Neural cell (in vitro differentiated cells): ENCODE measurements around the gene NXF1. TPM values are rescaled to one million over a fixed set of nuclear protein-coding genes. Genes with fewer than 3 reads are reported as not detected.

ENCODE experiments used
- H2AFZ ChIP-seq: fragments of 200-600, 300-800 bp; sonication (generic), shearing (Covaris generic); 2 replicates; pipeline ENCODE4 v1.6.0; 2014; ENCODE audit warnings: low read depth, mild to moderate bottlenecking, antibody characterized with exemption, low read length, moderate library complexity
- H3F3A ChIP-seq: fragments of 200-600 bp; shearing (Covaris generic); 2 replicates; pipeline ENCODE4 v1.6.1; 2016; ENCODE audit warnings: mild to moderate bottlenecking, moderate library complexity, mixed read lengths, antibody characterized with exemption, low read length; ENCODE audit not compliant: insufficient read depth, poor library complexity, severe bottlenecking
- H3K27ac ChIP-seq: fragments of 200-600, 300-800 bp; sonication (generic), shearing (Covaris generic); 2 replicates; pipeline ENCODE4 v1.5.1; 2014; ENCODE audit warnings: mild to moderate bottlenecking, low read length, moderate library complexity
- H3K27me3 ChIP-seq: fragments of 300-800, 200-600 bp; sonication (generic), shearing (Covaris generic); 2 replicates; pipeline ENCODE4 v1.6.0; 2014; ENCODE audit warnings: mild to moderate bottlenecking, low read depth, low read length, moderate library complexity; ENCODE audit not compliant: insufficient read depth
- H3K36me3 ChIP-seq: fragments of 300-800, 200-600 bp; sonication (generic), shearing (Covaris generic); 2 replicates; pipeline ENCODE4 v1.5.1; 2014; ENCODE audit warnings: mild to moderate bottlenecking, antibody characterized with exemption, low read length, moderate library complexity; ENCODE audit not compliant: insufficient read depth
- H3K4me2 ChIP-seq: fragments of 300-800, 200-600 bp; sonication (generic), shearing (Covaris generic); 2 replicates; pipeline ENCODE4 v1.6.0; 2014; ENCODE audit warnings: mild to moderate bottlenecking, low read length
- H3K4me3 ChIP-seq: fragments of 300-800, 200-600 bp; sonication (generic), shearing (Covaris generic); 2 replicates; pipeline ENCODE4 v1.5.1; 2014; ENCODE audit warnings: mild to moderate bottlenecking, low read length, moderate library complexity
- H3K79me2 ChIP-seq: fragments of 200-600 bp; shearing (Covaris generic); replicated peaks from 2 replicates; pipeline ENCODE4 v1.6.0; 2014; ENCODE audit warnings: mild to moderate bottlenecking, low read length, moderate library complexity; ENCODE audit not compliant: insufficient read depth
- H3K9ac ChIP-seq: fragments of 300-800, 200-600 bp; sonication (generic), shearing (Covaris generic); 2 replicates; pipeline ENCODE4 v1.6.1; 2016; ENCODE audit warnings: mild to moderate bottlenecking, low read length, mixed read lengths
- H3K9me2 ChIP-seq: fragments of 200-600 bp; shearing (Covaris generic); 2 replicates; pipeline ENCODE4 v1.6.1; 2016; ENCODE audit warnings: mild to moderate bottlenecking, low read length, mixed read lengths; ENCODE audit not compliant: insufficient read depth
- H3K9me3 ChIP-seq: fragments of 200-600, 300-800 bp; sonication (generic), shearing (Covaris generic); 2 replicates; pipeline ENCODE4 v1.6.1; 2016; ENCODE audit warnings: mild to moderate bottlenecking, mixed run types, low read length, moderate library complexity, mixed read lengths
- H4K20me1 ChIP-seq: fragments of 200-600 bp; shearing (Covaris generic); 2 replicates; pipeline ENCODE4 v1.6.1; 2016; ENCODE audit warnings: mild to moderate bottlenecking, mixed run types; ENCODE audit not compliant: insufficient read depth
- EP300 ChIP-seq: fragments of 450-650 bp; conservative IDR thresholded peaks from 2 replicates; pipeline ENCODE4 v1.6.1; 2014; ENCODE audit warnings: antibody characterized with exemption, mild to moderate bottlenecking, moderate library complexity; ENCODE audit not compliant: poor library complexity, severe bottlenecking
- EZH2 ChIP-seq: fragments of 200-600, 300-800 bp; shearing (Covaris generic), sonication (generic); IDR thresholded peaks from 2 replicates; pipeline ENCODE4 v1.6.1; 2014; ENCODE audit warnings: antibody characterized with exemption, low read length, borderline replicate concordance, mild to moderate bottlenecking; ENCODE audit not compliant: insufficient read depth, poor library complexity, severe bottlenecking
- MXI1 ChIP-seq: fragments of 450-650 bp; conservative IDR thresholded peaks from 2 replicates; pipeline ENCODE4 v1.6.1; 2014; ENCODE audit warnings: antibody characterized with exemption, mild to moderate bottlenecking; ENCODE audit not compliant: poor library complexity, severe bottlenecking
- POLR2AphosphoS5 ChIP-seq: IDR thresholded peaks from 2 replicates; pipeline ENCODE4 v1.6.1; 2012
- RAD21 ChIP-seq: fragments of 450-650 bp; conservative IDR thresholded peaks from 2 replicates; pipeline ENCODE4 v1.6.1; 2014; ENCODE audit warnings: antibody characterized with exemption, mild to moderate bottlenecking, moderate library complexity
- SMC3 ChIP-seq: fragments of 450-650 bp; conservative IDR thresholded peaks from 2 replicates; pipeline ENCODE4 v1.6.1; 2014; ENCODE audit warnings: antibody characterized with exemption, mild to moderate bottlenecking, moderate library complexity; ENCODE audit not compliant: poor library complexity
- TAF1 ChIP-seq: IDR thresholded peaks from 2 replicates; pipeline ENCODE4 v1.6.1; 2012; ENCODE audit warnings: low read depth
- polyA plus RNA-seq: library from polyadenylated mRNA; depleted of rRNA; stranded (reverse); fragments of >200 nt; gene quantifications from 2 replicates; pipeline ENCODE4 v1.2.3, GENCODE V29; 2014
- TF ChIP-seq, protein P1 (sequence below): fragments of 450-650 bp; IDR thresholded peaks from 2 replicates; pipeline ENCODE4 v1.5.1; 2014; ENCODE audit warnings: antibody characterized with exemption, mild to moderate bottlenecking, moderate library complexity; ENCODE audit not compliant: poor library complexity, severe bottlenecking
- TF ChIP-seq, protein P2 (sequence below): IDR thresholded peaks from 2 replicates; pipeline ENCODE4 v1.6.1; 2012; ENCODE audit warnings: borderline replicate concordance

NXF1 gene
- polyA plus RNA-seq, 1 donor from 2014 or later, result 26.0 TPM

DNA sequence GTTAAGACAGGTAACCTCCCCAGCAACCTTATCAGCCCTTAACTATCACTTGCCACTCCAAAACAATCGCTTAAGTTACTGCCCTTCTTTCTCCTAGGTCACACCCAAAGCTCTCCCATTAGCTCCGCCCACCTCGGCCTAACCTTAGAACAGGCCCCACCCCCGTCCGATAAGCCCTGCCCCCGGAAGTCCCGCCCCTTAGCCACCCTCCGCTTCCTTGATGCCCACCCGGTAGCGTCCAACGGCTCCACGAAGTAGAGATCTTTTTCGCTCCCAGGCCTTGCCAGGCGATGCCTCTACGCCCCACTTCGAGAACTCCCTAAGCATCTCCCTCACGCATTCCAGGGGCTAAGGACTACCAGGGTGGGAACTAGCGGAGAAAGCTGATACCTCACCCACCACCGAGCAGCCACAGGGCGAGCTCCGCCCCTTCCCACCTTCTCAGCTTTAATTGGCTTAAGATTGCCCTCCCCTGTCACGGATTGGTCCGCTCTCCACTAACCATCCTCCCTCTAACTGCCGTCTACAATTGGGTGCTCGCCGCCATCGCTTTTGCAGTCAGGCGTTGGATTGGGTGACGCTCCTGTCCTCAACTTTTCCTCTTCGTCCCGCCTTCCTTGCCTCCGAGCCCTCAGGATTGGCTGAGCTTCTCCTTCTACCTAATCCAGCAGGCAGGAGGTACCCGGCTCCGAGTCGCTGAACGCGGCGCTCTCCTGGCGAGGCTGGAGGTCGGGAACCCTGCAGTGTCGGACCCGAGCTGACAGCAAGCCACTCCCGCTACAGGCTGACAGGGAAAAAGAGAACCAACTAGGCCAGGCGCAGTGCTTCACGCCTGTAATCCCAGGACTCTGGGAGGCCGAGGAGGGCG, 51.3 kb downstream of the NXF1 start, which contains the start of gene ZBTB3:
TSS of gene ZBTB3 (minus strand) at position 425 of the 868 bp plus-strand sequence. CDS start 496 bp downstream, outside the sequence.
- Histone ChIP-seq H4K20me1 (no peaks in the 10 kb centered on the region), H3K27me3 (no peaks in the 10 kb centered on the region), H3K27ac (peak within 1 kb of the TSS; percentile 95), H3K4me3 (peak within 1 kb of the TSS; percentile 74), H3K9ac (peak within 1 kb of the TSS; percentile 92), H3K79me2 (peaks cover 5% of the 10 kb centered on the region), H3K9me3 (no peaks in the 10 kb centered on the region), H3K36me3 (no peaks in the 10 kb centered on the region), H3K4me2 (no peak within 1 kb of the TSS), H3F3A (no peaks in the 10 kb centered on the region), H3K9me2 (no peaks in the 10 kb centered on the region), H2AFZ (peak within 1 kb of the TSS; percentile 96)
- TF ChIP-seq, protein P1, sequence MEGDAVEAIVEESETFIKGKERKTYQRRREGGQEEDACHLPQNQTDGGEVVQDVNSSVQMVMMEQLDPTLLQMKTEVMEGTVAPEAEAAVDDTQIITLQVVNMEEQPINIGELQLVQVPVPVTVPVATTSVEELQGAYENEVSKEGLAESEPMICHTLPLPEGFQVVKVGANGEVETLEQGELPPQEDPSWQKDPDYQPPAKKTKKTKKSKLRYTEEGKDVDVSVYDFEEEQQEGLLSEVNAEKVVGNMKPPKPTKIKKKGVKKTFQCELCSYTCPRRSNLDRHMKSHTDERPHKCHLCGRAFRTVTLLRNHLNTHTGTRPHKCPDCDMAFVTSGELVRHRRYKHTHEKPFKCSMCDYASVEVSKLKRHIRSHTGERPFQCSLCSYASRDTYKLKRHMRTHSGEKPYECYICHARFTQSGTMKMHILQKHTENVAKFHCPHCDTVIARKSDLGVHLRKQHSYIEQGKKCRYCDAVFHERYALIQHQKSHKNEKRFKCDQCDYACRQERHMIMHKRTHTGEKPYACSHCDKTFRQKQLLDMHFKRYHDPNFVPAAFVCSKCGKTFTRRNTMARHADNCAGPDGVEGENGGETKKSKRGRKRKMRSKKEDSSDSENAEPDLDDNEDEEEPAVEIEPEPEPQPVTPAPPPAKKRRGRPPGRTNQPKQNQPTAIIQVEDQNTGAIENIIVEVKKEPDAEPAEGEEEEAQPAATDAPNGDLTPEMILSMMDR, result peak; percentile 39
- TF ChIP-seq EZH2 (no peak), MXI1 (peak; percentile 73), RAD21 (no peak), TAF1 (no peak), SMC3 (peak; percentile 24), EP300 (no peak), POLR2AphosphoS5 (peak; percentile 90)
- TF ChIP-seq, protein P2, sequence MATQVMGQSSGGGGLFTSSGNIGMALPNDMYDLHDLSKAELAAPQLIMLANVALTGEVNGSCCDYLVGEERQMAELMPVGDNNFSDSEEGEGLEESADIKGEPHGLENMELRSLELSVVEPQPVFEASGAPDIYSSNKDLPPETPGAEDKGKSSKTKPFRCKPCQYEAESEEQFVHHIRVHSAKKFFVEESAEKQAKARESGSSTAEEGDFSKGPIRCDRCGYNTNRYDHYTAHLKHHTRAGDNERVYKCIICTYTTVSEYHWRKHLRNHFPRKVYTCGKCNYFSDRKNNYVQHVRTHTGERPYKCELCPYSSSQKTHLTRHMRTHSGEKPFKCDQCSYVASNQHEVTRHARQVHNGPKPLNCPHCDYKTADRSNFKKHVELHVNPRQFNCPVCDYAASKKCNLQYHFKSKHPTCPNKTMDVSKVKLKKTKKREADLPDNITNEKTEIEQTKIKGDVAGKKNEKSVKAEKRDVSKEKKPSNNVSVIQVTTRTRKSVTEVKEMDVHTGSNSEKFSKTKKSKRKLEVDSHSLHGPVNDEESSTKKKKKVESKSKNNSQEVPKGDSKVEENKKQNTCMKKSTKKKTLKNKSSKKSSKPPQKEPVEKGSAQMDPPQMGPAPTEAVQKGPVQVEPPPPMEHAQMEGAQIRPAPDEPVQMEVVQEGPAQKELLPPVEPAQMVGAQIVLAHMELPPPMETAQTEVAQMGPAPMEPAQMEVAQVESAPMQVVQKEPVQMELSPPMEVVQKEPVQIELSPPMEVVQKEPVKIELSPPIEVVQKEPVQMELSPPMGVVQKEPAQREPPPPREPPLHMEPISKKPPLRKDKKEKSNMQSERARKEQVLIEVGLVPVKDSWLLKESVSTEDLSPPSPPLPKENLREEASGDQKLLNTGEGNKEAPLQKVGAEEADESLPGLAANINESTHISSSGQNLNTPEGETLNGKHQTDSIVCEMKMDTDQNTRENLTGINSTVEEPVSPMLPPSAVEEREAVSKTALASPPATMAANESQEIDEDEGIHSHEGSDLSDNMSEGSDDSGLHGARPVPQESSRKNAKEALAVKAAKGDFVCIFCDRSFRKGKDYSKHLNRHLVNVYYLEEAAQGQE, result peak; percentile 77

DNA sequence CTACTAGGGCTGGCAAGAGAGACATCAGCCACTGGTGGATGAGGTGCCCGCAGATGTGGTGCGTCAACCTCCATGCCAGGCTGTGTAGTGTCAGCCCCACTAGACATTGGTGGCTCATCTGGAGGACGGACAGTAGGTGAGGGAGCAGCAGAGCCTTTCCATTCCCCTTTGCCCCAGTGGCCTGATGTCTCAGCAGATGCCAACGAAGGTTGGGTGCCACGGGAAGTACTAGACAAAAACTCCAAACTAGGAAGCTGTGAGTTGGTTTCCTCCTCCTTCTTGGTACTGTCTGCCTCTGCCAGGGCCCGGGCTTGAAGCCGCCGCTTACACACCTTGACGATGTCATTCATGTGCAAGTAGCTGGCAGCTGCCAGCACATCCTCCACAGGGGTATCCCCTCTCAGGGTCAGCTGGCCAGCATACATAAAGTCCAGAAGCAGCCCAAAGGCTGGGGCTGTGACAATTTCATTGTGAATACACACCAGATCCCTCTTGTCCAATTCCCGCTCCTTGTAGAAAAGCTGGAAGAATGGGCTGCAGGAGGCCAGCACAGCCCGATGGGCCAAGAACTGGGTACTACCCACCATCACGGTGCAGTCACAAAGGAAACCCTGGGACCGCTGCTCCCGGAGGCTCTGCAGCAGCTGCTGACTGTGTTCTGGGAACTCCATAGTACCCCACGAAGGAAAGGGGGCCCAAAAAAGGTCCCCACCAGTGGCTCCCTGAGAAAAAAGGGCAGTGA, 52.1 kb downstream of the NXF1 start:
- H3K9me3 ChIP-seq, result no peaks in the 10 kb centered on the region
- no peaks in the 10 kb centered on the region for H4K20me1 ChIP-seq
- peak overlapping the region; percentile 92 for H3K9ac ChIP-seq
- no peaks in the 10 kb centered on the region for H3K27me3 ChIP-seq
- peak overlapping the region; percentile 95 for H3K27ac ChIP-seq
- peaks cover 5% of the 10 kb centered on the region for H3K79me2 ChIP-seq
- H3K36me3 ChIP-seq, result no peaks in the 10 kb centered on the region
- H2AFZ ChIP-seq, result peak overlapping the region; percentile 96
- no peaks in the 10 kb centered on the region for H3K9me2 ChIP-seq
- TF ChIP-seq MXI1, result no peak
- TF ChIP-seq EZH2, result no peak
- no peak for TF ChIP-seq RAD21
- TF ChIP-seq EP300, result no peak
- TF ChIP-seq, protein P2, result no peak
- TF ChIP-seq SMC3, result no peak
- TF ChIP-seq POLR2AphosphoS5, result no peak
- no peak for TF ChIP-seq TAF1
- TF ChIP-seq, protein P1, result no peak
- no peaks in the 10 kb centered on the region for H3F3A ChIP-seq
- peak overlapping the region; percentile 74 for H3K4me3 ChIP-seq
- H3K4me2 ChIP-seq, result no peak overlapping the region
